Activated T-cell treated with anti-CD3 and anti-CD28 coated beads, Interleukin-2, amount 50 U/mL, for 72 hours (primary cell): ENCODE data around the gene GET3. TPM values are rescaled to one million over a fixed set of nuclear protein-coding genes. Genes with fewer than 3 reads are reported as not detected.
"Not testable (repeated sequence)": the region's sequence is repeated elsewhere in the genome, so short reads cannot be mapped to it uniquely, and the experiment has no call there.

Experiments used
- ATAC-seq, 2 donors: fragments of 150-1000 bp; cut with Tn5 transposase; replicated peaks in 1 of 2; 2 replicates each; pipeline ENCODE4 v1.10.0; 2021; ENCODE audit warnings: moderate library complexity in 2 of 2, mild to moderate bottlenecking in 1 of 2
- DNase-seq, 2 donors: peaks; one replicate each; pipeline ENCODE4 v3.0.0; 2021 to 2022; ENCODE audit warnings: mixed read lengths in 1 of 2
- H3K27ac Mint-ChIP-seq: one replicate; pipeline ENCODE4 v1.8.0; 2022; ENCODE audit warnings: mild to moderate bottlenecking, moderate library complexity, mixed read lengths
- H3K27me3 Mint-ChIP-seq: one replicate; pipeline ENCODE4 v1.8.0; 2022; ENCODE audit warnings: low read depth, mixed read lengths
- H3K36me3 Mint-ChIP-seq, 2 donors: one replicate each; pipeline ENCODE4 v1.8.0; 2022; ENCODE audit warnings: mixed read lengths in 2 of 2, mild to moderate bottlenecking in 1 of 2; ENCODE audit not compliant: insufficient read depth in 2 of 2
- H3K4me1 Mint-ChIP-seq: one replicate; pipeline ENCODE4 v1.8.0; 2022; ENCODE audit warnings: low read depth, mixed read lengths
- H3K4me3 Mint-ChIP-seq, 2 donors: one replicate each; pipeline ENCODE4 v1.8.0; 2022; ENCODE audit warnings: mild to moderate bottlenecking in 2 of 2, mixed read lengths in 2 of 2, moderate library complexity in 2 of 2
- H3K9me3 Mint-ChIP-seq, 2 donors: one replicate each; pipeline ENCODE4 v1.8.0; 2022; ENCODE audit warnings: mixed read lengths in 2 of 2
- total RNA-seq, 2 donors: library from RNA; stranded (reverse); gene quantifications; one replicate each; pipeline ENCODE4 v1.2.3, GENCODE V29; 2022

Gene GET3
- total RNA-seq, 2 donors from 2014 or later: 42.6 to 43.7 TPM

DNA sequence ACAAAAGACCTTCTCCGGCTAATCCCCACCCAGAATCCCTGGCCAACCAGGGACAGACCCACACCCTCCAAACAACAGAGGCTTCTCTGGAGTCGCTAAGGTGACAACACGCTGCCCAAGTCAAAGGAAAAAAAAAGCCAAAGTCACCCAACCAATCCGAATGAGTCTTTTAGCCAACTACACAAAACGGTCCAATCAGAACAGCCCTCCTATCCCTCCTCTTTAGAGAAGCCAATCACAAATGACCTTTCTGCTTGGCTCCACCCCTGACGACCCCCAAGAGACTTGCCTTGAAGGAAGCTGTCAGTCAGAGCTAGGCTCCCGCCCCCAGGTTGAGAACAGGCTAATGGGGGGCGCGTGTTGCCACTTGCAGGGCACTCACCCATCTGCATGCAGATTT, 34.3 kb upstream of the GET3 start:
- no peak overlapping the region for H3K27ac Mint-ChIP-seq
- H3K4me1 Mint-ChIP-seq: peaks cover 4% of the 10 kb centered on the region
- H3K27me3 Mint-ChIP-seq: no peaks in the 10 kb centered on the region
- peak; percentile 36 to 37 for DNase-seq
- H3K36me3 Mint-ChIP-seq: peaks cover 6 to 15% of the 10 kb centered on the region in 2 donors
- peak; percentile 61 to 66 for ATAC-seq
- no peaks in the 10 kb centered on the region for H3K9me3 Mint-ChIP-seq
- H3K4me3 Mint-ChIP-seq: no peak overlapping the region

DNA sequence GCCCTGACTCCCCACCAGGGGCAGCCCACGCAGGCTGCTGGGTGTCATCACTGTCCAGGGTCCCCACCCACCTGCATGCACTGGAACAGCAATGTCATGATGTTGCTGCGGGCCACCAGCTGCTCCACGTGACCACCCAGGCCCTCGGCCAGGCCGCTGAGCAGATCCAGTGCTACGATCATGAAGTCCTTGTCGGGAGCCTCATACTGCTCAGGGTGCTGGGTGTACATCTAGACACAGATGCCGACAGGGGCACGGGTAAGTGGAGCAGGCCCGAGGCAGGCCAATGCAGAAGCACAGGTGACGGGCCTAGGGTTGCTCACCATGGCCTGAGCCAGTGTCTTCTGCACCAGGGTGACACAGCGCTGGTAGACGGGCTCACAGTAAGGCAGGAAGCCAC, 32.1 kb upstream of the GET3 start:
- Mint-ChIP-seq H3K9me3 (no peaks in the 10 kb centered on the region), H3K4me1 (no peaks in the 10 kb centered on the region), H3K4me3 (no peak overlapping the region), H3K27ac (no peak overlapping the region), H3K36me3 (peaks cover 6 to 13% of the 10 kb centered on the region in 2 donors), H3K27me3 (no peaks in the 10 kb centered on the region)
- ATAC-seq (no peak), DNase-seq (no peak)

DNA sequence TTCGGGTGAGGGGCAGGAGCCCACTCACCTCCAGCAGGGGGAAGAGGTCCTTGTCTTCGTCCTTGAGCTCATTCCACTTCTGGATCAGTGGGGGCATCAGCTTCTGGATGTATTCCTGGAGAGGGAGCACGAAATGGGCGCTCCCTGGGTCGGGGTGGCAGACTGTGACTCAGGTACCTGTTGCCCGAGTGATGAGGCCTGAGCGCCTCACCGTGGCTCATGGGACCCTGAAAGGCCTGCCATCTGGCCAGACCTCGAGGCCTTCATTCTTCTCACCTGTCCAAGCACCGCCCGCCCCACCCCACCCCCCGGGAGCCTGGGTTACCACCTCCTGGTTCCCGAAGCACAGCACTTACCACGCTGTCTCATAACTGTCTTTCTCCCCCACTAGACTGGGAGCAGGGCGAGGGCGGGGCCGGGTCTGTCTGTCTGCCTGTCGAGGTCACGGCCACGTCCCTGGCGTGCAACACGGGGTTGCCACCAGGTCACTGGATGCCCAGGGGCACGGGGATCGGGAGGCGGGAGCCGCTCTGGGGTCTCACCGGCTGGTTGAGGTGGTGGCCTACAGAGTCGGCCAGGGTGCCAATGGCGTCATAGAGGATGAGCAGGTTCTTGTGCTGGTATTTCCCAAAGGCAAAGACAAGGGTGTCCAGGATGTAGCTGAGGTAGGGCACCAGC, 31.5 kb upstream of the GET3 start:
- no peaks in the 10 kb centered on the region for H3K4me1 Mint-ChIP-seq
- ATAC-seq (no peak), DNase-seq (no peak)
- no peaks in the 10 kb centered on the region for H3K27me3 Mint-ChIP-seq
- peaks cover 6 to 17% of the 10 kb centered on the region in 2 donors for H3K36me3 Mint-ChIP-seq
- no peak overlapping the region for H3K27ac Mint-ChIP-seq
- H3K9me3 Mint-ChIP-seq: no peaks in the 10 kb centered on the region
- H3K4me3 Mint-ChIP-seq: no peak overlapping the region

DNA sequence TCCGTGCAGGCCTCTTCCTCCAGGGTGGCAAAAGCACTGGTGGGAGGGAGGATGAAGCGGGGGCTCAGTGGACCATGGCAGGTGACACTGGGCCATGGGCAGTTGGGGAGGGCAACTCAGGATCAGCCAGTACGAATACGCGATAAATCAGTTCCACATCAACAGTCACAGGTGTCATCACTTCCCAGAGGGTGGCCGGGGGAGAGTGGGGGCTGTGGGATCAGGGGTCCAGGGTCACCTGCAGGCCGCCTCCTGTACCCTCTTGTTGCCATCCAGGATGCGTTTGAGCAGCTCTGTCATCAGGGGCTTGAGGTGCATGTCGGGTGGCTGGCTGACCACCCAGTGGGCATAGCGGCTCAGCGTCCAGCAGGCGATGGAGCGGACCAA, 31.0 kb upstream of the GET3 start:
- DNase-seq (no peak), ATAC-seq (no peak)
- peaks cover 9 to 21% of the 10 kb centered on the region in 2 donors for H3K36me3 Mint-ChIP-seq
- H3K27ac Mint-ChIP-seq: no peak overlapping the region
- no peak overlapping the region for H3K4me3 Mint-ChIP-seq
- no peaks in the 10 kb centered on the region for H3K27me3 Mint-ChIP-seq
- no peaks in the 10 kb centered on the region for H3K4me1 Mint-ChIP-seq
- H3K9me3 Mint-ChIP-seq: no peaks in the 10 kb centered on the region

DNA sequence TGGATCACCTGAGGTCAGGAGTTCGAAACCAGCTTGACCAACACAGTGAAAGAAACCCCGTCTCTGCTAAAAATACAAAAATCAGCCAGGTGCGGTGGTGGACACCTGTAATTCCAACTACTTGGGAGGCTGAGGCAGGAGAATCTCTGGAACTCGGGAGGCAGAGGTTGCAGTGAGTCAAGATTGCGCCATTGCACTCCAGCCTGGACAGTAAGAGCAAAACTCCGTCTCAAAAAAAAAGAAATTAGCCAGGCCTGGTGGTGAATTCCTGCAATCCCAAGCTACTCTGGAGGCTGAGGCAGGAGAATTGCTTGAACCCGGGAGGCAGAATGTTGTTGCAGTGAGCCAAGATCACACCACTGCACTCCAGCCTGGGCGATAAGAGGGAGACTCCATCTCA, 28.7 kb upstream of the GET3 start:
- H3K4me1 Mint-ChIP-seq: no peaks in the 10 kb centered on the region
- peaks cover 8 to 17% of the 10 kb centered on the region in 2 donors for H3K36me3 Mint-ChIP-seq
- H3K27ac Mint-ChIP-seq: no peak overlapping the region
- ATAC-seq (no peak), DNase-seq (no peak)
- H3K9me3 Mint-ChIP-seq: no peaks in the 10 kb centered on the region
- no peaks in the 10 kb centered on the region for H3K27me3 Mint-ChIP-seq
- no peak overlapping the region for H3K4me3 Mint-ChIP-seq

DNA sequence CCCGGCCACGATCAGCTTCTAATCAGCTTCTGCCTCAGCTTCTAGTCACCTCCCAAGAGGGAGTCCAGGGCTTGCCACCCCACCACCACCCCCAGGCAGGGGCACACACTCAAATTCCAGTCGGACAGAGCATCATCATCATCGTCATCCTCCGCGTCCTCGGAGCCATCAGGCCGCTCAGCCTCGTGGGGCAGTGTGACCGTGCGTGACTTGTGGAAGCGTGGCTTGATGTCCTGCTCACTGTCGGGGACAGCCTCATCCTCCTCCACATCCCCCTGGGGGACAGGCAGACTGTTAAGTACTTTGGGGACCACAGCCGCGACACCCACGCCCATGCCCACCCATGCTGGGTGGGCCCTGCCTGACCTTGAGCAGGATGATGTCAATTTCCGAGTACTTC, 26.1 kb upstream of the GET3 start:
- Mint-ChIP-seq H3K4me1 (no peaks in the 10 kb centered on the region), H3K27me3 (no peaks in the 10 kb centered on the region), H3K9me3 (no peaks in the 10 kb centered on the region), H3K27ac (no peak overlapping the region), H3K36me3 (peaks cover 8 to 15% of the 10 kb centered on the region in 2 donors), H3K4me3 (no peak overlapping the region)
- no peak for ATAC-seq
- no peak for DNase-seq

DNA sequence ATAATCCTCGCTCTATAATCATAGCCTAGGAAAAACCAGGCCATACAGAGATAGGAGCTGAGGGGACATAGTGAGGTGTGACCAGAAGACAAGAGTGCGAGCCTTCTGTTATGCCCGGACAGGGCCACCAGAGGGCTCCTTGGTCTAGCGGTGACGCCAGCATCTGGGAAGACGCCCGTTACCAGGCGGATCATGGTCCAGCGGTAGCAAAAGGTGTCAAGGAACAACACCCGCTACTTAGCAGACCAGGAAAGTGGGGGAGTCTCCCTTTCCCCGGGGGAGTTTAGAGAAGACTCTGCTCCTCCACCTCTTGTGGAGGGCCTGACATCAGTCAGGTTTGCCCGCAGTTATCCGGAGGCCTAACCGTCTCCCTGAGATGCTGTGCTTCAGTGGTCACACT, 25.2 kb upstream of the GET3 start:
- H3K27me3 Mint-ChIP-seq, ATAC-seq, H3K4me1 Mint-ChIP-seq, H3K4me3 Mint-ChIP-seq, DNase-seq, H3K27ac Mint-ChIP-seq, H3K9me3 Mint-ChIP-seq: not testable (repeated sequence)
- H3K36me3 Mint-ChIP-seq: peaks cover 11 to 15% of the 10 kb centered on the region in 2 donors

DNA sequence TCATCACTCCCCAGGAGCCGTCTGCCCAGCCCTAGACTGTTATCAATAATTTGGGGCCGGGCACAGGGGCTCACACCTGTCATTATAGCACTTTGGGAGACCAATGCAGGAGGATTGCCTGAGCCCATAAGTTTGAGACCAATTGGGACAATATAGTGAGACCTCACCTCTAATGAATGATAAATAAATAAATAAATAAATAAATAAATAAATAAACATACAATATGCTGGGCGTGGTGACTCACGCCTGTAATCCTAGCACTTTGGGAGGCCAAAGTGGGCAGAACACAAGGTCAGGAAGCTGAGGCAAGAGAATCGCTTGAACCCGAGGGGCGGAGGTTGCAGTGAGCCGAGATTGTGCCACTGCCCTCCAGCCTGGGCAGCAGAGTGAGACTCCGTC, 24.0 kb upstream of the GET3 start:
- Mint-ChIP-seq H3K4me1 (peaks cover 11% of the 10 kb centered on the region), H3K36me3 (peaks cover 11 to 15% of the 10 kb centered on the region in 2 donors)
- H3K4me3 Mint-ChIP-seq, H3K27me3 Mint-ChIP-seq, DNase-seq, ATAC-seq, H3K9me3 Mint-ChIP-seq, H3K27ac Mint-ChIP-seq: not testable (repeated sequence)

DNA sequence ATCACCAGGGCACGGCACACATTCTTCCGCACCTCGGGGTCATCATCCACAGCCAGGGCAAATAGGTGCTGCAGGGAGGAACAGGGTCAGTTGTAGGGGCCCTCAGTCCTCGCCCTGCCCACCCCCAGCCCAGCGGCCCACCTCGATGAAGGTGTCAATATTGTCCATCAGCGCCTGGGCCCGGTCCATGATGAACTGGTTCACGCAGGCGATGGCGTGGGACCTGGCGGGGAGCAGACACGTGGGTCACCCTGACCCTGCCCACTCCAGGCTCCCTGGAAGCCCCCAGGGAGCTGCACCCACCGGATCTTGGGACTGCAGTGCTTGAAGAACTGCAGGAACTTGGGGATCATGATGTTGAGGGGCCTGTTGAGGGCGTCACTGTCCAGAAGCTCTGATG, 22.2 kb upstream of the GET3 start:
- no peak overlapping the region for H3K27ac Mint-ChIP-seq

DNA sequence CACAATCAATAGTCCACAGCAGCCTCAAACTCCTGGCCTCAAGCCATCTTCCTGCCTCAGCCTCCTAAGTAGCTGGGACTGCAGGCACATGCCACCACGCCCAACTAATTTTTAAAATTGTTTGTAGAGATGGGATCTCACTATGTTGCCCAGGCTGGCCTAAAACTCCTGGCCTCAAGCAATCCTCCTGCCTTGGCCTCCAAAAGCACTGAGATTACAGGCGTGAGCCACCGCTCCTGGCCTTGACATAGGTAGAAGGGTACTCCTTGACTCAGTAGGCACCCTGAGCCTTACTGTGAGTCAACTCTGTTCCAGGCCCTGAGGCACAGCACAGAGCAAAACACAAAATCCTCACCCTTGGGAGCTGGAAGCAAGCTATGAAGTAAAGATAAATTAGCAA, 21.4 kb upstream of the GET3 start:
- Mint-ChIP-seq H3K4me3 (no peak overlapping the region), H3K27ac (no peak overlapping the region), H3K36me3 (peaks cover 11 to 16% of the 10 kb centered on the region in 2 donors)

More for the DNA sequence above, 22.2 kb upstream of the GET3 start:
- Mint-ChIP-seq H3K27me3 (no peaks in the 10 kb centered on the region), H3K4me1 (peaks cover 26% of the 10 kb centered on the region), H3K4me3 (no peak overlapping the region), H3K36me3 (peaks cover 11 to 20% of the 10 kb centered on the region in 2 donors), H3K9me3 (no peaks in the 10 kb centered on the region)
- DNase-seq (no peak), ATAC-seq (no peak)

DNA sequence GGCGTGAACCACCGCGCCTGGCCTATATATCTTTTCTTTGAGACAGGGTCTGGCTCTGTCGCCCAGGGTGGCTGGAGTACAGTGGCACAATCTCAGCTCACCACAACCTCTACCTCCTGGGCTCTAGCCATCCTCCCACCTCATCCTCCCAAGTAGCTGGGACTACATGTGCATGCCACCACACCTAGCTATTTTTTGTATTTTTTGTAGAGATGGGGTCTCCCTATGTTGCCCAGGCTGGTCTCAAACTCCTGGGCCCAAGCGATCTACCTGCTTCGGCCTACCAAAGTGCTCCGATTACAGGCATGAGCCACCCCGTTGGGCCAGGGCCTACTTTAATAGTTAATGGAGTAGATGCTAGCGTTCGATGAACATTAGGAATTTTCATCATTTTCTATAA, 17.0 kb upstream of the GET3 start:
- H3K9me3 Mint-ChIP-seq: no peaks in the 10 kb centered on the region
- H3K36me3 Mint-ChIP-seq: peaks cover 13 to 15% of the 10 kb centered on the region in 2 donors
- H3K4me1 Mint-ChIP-seq: peaks cover 55% of the 10 kb centered on the region
- no peak overlapping the region for H3K27ac Mint-ChIP-seq
- DNase-seq (no peak), ATAC-seq (no peak)
- no peaks in the 10 kb centered on the region for H3K27me3 Mint-ChIP-seq
- H3K4me3 Mint-ChIP-seq: peak overlapping the region; percentile 52 to 95

More for the DNA sequence above, 21.4 kb upstream of the GET3 start:
- H3K4me1 Mint-ChIP-seq: peaks cover 34% of the 10 kb centered on the region
- DNase-seq (no peak), ATAC-seq (no peak)
- H3K9me3 Mint-ChIP-seq: no peaks in the 10 kb centered on the region
- H3K27me3 Mint-ChIP-seq: no peaks in the 10 kb centered on the region

DNA sequence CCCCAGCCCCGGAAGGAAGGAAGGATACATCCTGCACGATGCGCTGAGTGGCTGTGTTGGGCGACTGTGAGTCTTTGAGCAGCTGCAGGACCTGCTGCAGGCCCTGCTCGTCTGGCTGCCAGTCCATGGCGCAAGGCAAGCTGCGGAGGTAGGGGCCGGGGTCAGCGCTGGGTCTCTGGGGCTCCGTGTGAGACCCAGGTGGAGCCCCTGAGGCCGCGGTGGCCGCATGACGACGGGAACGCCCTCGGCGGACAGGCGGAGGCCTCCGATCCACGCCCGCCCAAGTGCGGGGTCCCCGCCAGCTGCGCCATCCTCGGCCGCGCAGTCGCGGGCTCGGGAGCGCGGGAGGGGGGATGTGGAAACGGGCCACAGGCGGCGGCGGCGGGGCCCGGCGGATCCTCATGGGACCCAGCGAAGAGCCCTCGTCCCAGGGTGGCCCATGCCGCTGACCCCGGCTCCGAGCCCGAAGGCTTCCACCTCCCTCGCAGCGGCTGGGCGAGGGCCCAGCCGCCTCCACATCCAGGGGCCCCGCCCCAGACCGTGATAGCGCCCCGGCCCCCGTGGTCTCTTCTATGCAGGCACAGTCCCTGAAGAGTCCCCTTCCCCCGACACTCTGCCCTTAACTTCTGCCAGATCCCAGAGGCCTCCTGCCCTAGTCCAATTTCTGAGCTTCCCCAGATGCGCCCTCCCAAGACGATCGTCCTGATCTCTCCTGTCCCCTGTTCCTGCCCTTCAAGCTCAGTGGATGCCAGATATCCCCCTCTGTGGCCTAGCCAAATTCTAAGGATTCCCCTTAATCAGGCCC, 16.2 kb upstream of the GET3 start:
- Mint-ChIP-seq H3K4me1 (peaks cover 55% of the 10 kb centered on the region), H3K27ac (peak overlapping the region; percentile 97), H3K9me3 (no peaks in the 10 kb centered on the region), H3K4me3 (peak overlapping the region; percentile 95 to 96), H3K36me3 (peaks cover 13 to 15% of the 10 kb centered on the region in 2 donors), H3K27me3 (no peaks in the 10 kb centered on the region)
- ATAC-seq: no peak
- peak in 1 of 2 donors; percentile 25 for DNase-seq

DNA sequence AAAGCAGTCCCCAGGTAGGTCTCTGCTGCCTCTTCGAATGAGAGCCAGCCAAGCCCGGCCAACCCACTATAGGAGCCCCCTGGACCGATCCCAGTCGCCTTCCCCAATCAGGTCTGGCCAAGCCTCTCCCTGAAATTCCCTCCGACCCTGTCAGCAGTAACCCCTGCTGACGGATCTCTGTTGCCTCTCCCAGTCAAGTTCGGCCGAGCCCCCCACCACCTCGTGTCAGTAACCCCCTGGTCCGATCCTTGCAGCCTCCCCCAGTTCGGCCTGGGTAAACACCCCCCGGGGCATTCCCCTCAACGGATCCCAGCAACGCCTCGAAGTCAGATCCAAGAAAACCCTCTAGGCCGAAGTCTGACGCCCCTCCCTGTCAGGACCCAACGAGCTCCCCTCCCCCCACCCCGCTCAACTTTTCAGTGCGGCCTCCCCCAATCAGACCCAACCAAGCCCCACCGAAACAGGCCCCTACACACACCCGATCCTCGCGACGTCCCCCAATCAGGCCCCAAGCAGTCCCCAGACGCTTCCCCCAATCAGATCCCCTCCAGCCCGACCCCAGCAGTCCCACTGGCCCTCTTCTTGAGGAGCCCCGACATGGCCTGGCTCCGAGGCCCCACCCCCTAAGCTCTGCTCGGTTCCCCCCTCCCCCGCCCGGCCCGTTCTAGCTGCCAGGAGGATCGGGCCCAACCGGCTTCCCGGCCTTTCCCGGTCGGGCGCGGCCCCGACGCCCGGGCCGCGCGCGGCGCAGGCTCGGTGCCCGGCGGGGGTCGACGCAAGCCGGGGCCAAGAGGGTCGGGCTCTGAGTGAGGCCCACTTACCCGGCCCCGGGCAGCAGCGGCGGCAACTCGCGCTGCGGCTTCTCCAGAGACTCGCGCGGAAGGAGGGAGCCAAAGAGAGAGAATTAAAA, 15.4 kb upstream of the GET3 start:
- H3K27me3 Mint-ChIP-seq: no peaks in the 10 kb centered on the region

More for the DNA sequence above, 15.4 kb upstream of the GET3 start:
- peak overlapping the region; percentile 97 for H3K27ac Mint-ChIP-seq
- peaks cover 50% of the 10 kb centered on the region for H3K4me1 Mint-ChIP-seq
- H3K4me3 Mint-ChIP-seq: peak overlapping the region; percentile 96 to 99
- H3K9me3 Mint-ChIP-seq: no peaks in the 10 kb centered on the region
- ATAC-seq (peak; percentile 62 to 67), DNase-seq (peak; percentile 65 to 76)
- H3K36me3 Mint-ChIP-seq: peaks cover 8 to 18% of the 10 kb centered on the region in 2 donors
